Measurements from ENCODE around the gene DSCAML1. TPM values are rescaled to one million over a fixed set of nuclear protein-coding genes. Genes with fewer than 3 reads are reported as not detected.

The DSCAML1 gene
- total and polyA plus RNA-seq, 2 of the 8 experiments (the other 6 are each of a cell fraction or from before 2014, with no cell fraction given) = 0.19 to 0.24 TPM

GRCh38 chr11:117827521-117828511, 30.8 kb upstream of the DSCAML1 start (continued):
- TF ChIP-seq TEAD4 (IDR thresholded peaks at IDR 0.05; ENCODE audit: low read depth, low read length) = no peak
- no peak for TF ChIP-seq EZH2 (IDR thresholded peaks at IDR 0.05; ENCODE audit: low read depth, low read length, severe bottlenecking)

All from H1 (cell line).